B cell (primary cell): ENCODE results near the gene MAGI2. TPM values are rescaled to one million over a fixed set of nuclear protein-coding genes. Genes with fewer than 3 reads are reported as not detected.

ENCODE experiments used
- ATAC-seq: fragments of 200-7000 bp; cut with Tn5 transposase; one replicate; pipeline ENCODE4 v1.10.0; 2021; ENCODE audit warnings: low read depth, mild to moderate bottlenecking, moderate number of reproducible peaks, moderate library complexity
- CTCF ChIA-PET: fragments of 350-600 bp; sonication (Branson Sonifier 250); formaldehyde crosslinking; loops from one replicate; lab custom pipeline; 2021; ENCODE audit warnings: antibody characterized with exemption, inconsistent platforms; lab: Charles Lee
- POLR2A ChIA-PET: fragments of 350-600 bp; sonication (Branson Sonifier 250); formaldehyde crosslinking; loops from one replicate; lab custom pipeline; 2021; ENCODE audit warnings: antibody characterized with exemption; lab: Charles Lee
- DNase-seq: peaks from one replicate; pipeline ENCODE4 v3.0.0; 2013
- H2AFZ ChIP-seq: 2 replicates; pipeline ENCODE4 v1.6.1; 2012; ENCODE audit warnings: mild to moderate bottlenecking, low read depth, low read length; ENCODE audit not compliant: insufficient read depth, poor library complexity, severe bottlenecking
- H3K27ac ChIP-seq, 2 donors: 1 replicate in 1 of 2; 2 replicates in 1 of 2; pipeline ENCODE4 v1.5.1; 2012 to 2013; ENCODE audit warnings: low read length in 2 of 2, mild to moderate bottlenecking in 2 of 2, moderate library complexity in 1 of 2
- H3K27me3 ChIP-seq, 4 experiments: fragments of 200-600 bp in 1 of 4; sonication (generic) in 1 of 4; replicated peaks in 1 of 4; 1 replicate in 2 of 4; 2 replicates in 2 of 4; pipeline versions ENCODE4 v1.6.1 to v1.7.0; 2013 to 2016; ENCODE audit warnings: low read length in 3 of 4, mild to moderate bottlenecking in 2 of 4, mixed read lengths in 1 of 4, moderate library complexity in 1 of 4; ENCODE audit not compliant: insufficient read depth in 4 of 4, control insufficient read depth in 3 of 4; ENCODE audit errors: control extremely low read depth in 1 of 4
- H3K36me3 ChIP-seq, 2 experiments: replicated peaks in 1 of 2; 1 replicate in 1 of 2; 2 replicates in 1 of 2; pipeline versions ENCODE4 v1.6.1 to v1.7.1; 2013; ENCODE audit warnings: low read length in 1 of 2; ENCODE audit not compliant: insufficient read depth in 2 of 2, control insufficient read depth in 1 of 2; ENCODE audit errors: control extremely low read depth in 1 of 2, extremely low read depth in 1 of 2
- H3K4me1 ChIP-seq, 2 donors: fragments of 200-600 bp in 1 of 2; sonication (generic) in 1 of 2; 1 replicate in 1 of 2; 2 replicates in 1 of 2; pipeline versions ENCODE4 v1.5.1 to v1.6.1; 2013 to 2017; ENCODE audit warnings: low read length in 2 of 2; ENCODE audit not compliant: control insufficient read depth in 2 of 2, insufficient read depth in 2 of 2
- H3K4me2 ChIP-seq: replicated peaks from 2 replicates; pipeline ENCODE3; 2012; ENCODE audit warnings: mild to moderate bottlenecking, low read depth, low read length; ENCODE audit not compliant: poor library complexity, severe bottlenecking
- H3K4me3 ChIP-seq, 5 experiments: fragments of 200-600 bp in 1 of 5; sonication (generic) in 1 of 5; 1 replicate in 3 of 5; 2 replicates in 2 of 5; pipeline versions ENCODE4 v1.5.1 to v1.7.0; 2011 to 2016; ENCODE audit warnings: low read length in 4 of 5, mild to moderate bottlenecking in 4 of 5, low read depth in 2 of 5, control low read depth in 1 of 5, moderate library complexity in 1 of 5; ENCODE audit not compliant: insufficient read depth in 1 of 5; ENCODE audit errors: control extremely low read depth in 1 of 5, extremely low read depth in 1 of 5
- H3K79me2 ChIP-seq: fragments of 200-600 bp; sonication (generic); one replicate; pipeline ENCODE4 v1.6.0; 2016; ENCODE audit warnings: low read length; ENCODE audit not compliant: control insufficient read depth, insufficient read depth
- H3K9ac ChIP-seq: fragments of 200-600 bp; sonication (generic); 2 replicates; pipeline ENCODE4 v1.6.1; 2017; ENCODE audit warnings: mild to moderate bottlenecking, low read length, moderate library complexity
- H3K9me3 ChIP-seq, 3 donors: one replicate each; pipeline versions ENCODE4 v1.6.1 to v1.7.1; 2013; ENCODE audit warnings: low read length in 2 of 3; ENCODE audit not compliant: control insufficient read depth in 2 of 3, insufficient read depth in 1 of 3; ENCODE audit errors: control extremely low read depth in 1 of 3
- H4K20me1 ChIP-seq: 2 replicates; pipeline ENCODE4 v1.6.0; 2012; ENCODE audit warnings: mild to moderate bottlenecking, low read length; ENCODE audit not compliant: insufficient read depth, control insufficient read depth, poor library complexity, severe bottlenecking
- H3K27ac Mint-ChIP-seq: one replicate; pipeline ENCODE4 v1.8.0; 2021; ENCODE audit warnings: mixed read lengths
- H3K27me3 Mint-ChIP-seq: one replicate; pipeline ENCODE4 v1.8.0; 2021; ENCODE audit warnings: mixed read lengths
- H3K4me1 Mint-ChIP-seq: one replicate; pipeline ENCODE4 v1.8.0; 2021; ENCODE audit warnings: mixed read lengths
- H3K4me3 Mint-ChIP-seq: one replicate; pipeline ENCODE4 v1.8.0; 2021; ENCODE audit warnings: mixed read lengths
- H3K9me3 Mint-ChIP-seq: one replicate; pipeline ENCODE4 v1.8.0; 2022; ENCODE audit warnings: mixed read lengths; ENCODE audit not compliant: insufficient read depth
- CTCF ChIP-seq: fragments of 200-600 bp; IDR thresholded peaks from one replicate; pipeline ENCODE4 v1.8.0; 2022; ENCODE audit warnings: antibody characterized with exemption, mild to moderate bottlenecking
- EZH2 ChIP-seq: IDR thresholded peaks from 2 replicates; pipeline ENCODE4 v1.6.1; 2012; ENCODE audit warnings: borderline replicate concordance, low read depth, mild to moderate bottlenecking, moderate library complexity, low read length; ENCODE audit not compliant: insufficient read depth, poor library complexity, severe bottlenecking
- WGBS: methylation state at CpG from one replicate; pipeline ENCODE4 v1.1.5; 2013; ENCODE audit warnings: missing lambda C conversion rate; ENCODE audit not compliant: insufficient coverage; 5-methylcytosine and 5-hydroxymethylcytosine counted together
- intact Hi-C: fragments of 100-400 bp; cut with micrococcal nuclease; formaldehyde crosslinking; loops from one replicate; pipeline ENCODE4 v1.10.0; 2022
- polyA plus RNA-seq: library from polyadenylated mRNA; depleted of rRNA; stranded (reverse); fragments of >200 nt; gene quantifications from 2 replicates; pipeline ENCODE4 v1.2.3, GENCODE V29; 2012
- total RNA-seq, 2 donors: library from RNA; stranded (reverse); fragments of 120-200 nt in 1 of 2; gene quantifications; 1 replicate in 1 of 2; 2 replicates in 1 of 2; pipeline versions ENCODE4 v1.2.3 to v1.2.4, GENCODE V29; 2013 to 2022

MAGI2 gene
- total and polyA plus RNA-seq, 2 donors (not counting 1 experiment from before 2014, with no cell fraction given), result 0.16 to 0.64 TPM

- no CpG with 5 or more reads among the region's 2 CpGs for WGBS
- H3K79me2 ChIP-seq, result no peaks in the 10 kb centered on the region
- no peak overlapping the region for H3K4me3 ChIP-seq
- no peak for ATAC-seq
- no peak overlapping the region for H2AFZ ChIP-seq
- Mint-ChIP-seq H3K27me3 (peaks cover 5% of the 10 kb centered on the region), H3K4me3 (no peak overlapping the region), H3K9me3 (peaks cover 2% of the 10 kb centered on the region), H3K4me1 (no peaks in the 10 kb centered on the region), H3K27ac (no peak overlapping the region)
- POLR2A ChIA-PET, result no interaction called here
- no peaks in the 10 kb centered on the region for H3K4me1 ChIP-seq
- DNase-seq, result no peak
- no peaks in the 10 kb centered on the region for H4K20me1 ChIP-seq
- no peaks in the 10 kb centered on the region for H3K36me3 ChIP-seq
- H3K27ac ChIP-seq, result no peak overlapping the region
- H3K4me2 ChIP-seq, result no peak overlapping the region
- intact Hi-C loops, result no loop called here
- H3K9ac ChIP-seq, result no peak overlapping the region
- CTCF ChIA-PET, result no interaction called here
- TF ChIP-seq CTCF (no peak), EZH2 (no peak)
- no peaks in the 10 kb centered on the region for H3K9me3 ChIP-seq
- no peaks in the 10 kb centered on the region for H3K27me3 ChIP-seq
Measured at GRCh38 chr7:78206769-78207168, 1246.7 kb downstream of the MAGI2 start.

GRCh38 chr7:78203042-78203720 lies 1250.3 kb downstream of the MAGI2 start:
- H3K9ac ChIP-seq, result no peak overlapping the region
- DNase-seq, result no peak
- no peaks in the 10 kb centered on the region for H3K27me3 ChIP-seq
- 86% methylated on average over 3 of the region's 7 CpGs for WGBS
- H3K4me3 ChIP-seq, result no peak overlapping the region
- Mint-ChIP-seq H3K4me1 (no peaks in the 10 kb centered on the region), H3K27me3 (peaks cover 5% of the 10 kb centered on the region), H3K9me3 (no peaks in the 10 kb centered on the region), H3K27ac (no peak overlapping the region), H3K4me3 (no peak overlapping the region)
- ATAC-seq, result no peak
- CTCF ChIA-PET, result no interaction called here
- no peak overlapping the region for H3K27ac ChIP-seq
- intact Hi-C loops, result no loop called here
- no peaks in the 10 kb centered on the region for H3K36me3 ChIP-seq
- no peaks in the 10 kb centered on the region for H3K9me3 ChIP-seq
- POLR2A ChIA-PET, result no interaction called here
- H3K79me2 ChIP-seq, result no peaks in the 10 kb centered on the region
- no peak overlapping the region for H2AFZ ChIP-seq
- H3K4me2 ChIP-seq, result no peak overlapping the region
- TF ChIP-seq EZH2, result no peak
- TF ChIP-seq CTCF, result no peak
- H3K4me1 ChIP-seq, result no peaks in the 10 kb centered on the region
- H4K20me1 ChIP-seq, result no peaks in the 10 kb centered on the region
